ENCODE measurements around the gene PPP1R9A.

DNA sequence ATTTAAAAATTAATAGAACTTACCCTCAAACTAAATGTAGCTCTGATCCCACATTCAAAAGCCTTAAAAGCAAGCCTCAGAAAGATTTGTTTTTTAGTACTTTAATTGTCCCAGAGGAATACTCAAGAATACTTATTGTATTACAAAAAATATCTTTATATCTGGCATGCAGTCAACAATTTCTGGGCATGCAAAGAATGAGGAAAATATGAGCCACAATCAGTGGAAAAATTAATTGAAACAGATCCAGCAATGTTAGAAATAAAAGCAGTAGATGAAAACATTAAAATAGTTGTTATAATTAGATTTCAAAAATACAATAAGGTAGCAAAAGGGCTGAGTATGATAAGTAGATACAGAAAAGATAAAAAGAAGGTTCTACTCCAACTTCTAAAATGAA is 262.3 kb downstream of the PPP1R9A start:
- TF ChIP-seq POLR2A (IDR thresholded peaks at IDR 0.05) (no peak), POLR2AphosphoS5 (IDR thresholded peaks at IDR 0.05) (no peak)
- TF ChIP-seq, protein P1, sequence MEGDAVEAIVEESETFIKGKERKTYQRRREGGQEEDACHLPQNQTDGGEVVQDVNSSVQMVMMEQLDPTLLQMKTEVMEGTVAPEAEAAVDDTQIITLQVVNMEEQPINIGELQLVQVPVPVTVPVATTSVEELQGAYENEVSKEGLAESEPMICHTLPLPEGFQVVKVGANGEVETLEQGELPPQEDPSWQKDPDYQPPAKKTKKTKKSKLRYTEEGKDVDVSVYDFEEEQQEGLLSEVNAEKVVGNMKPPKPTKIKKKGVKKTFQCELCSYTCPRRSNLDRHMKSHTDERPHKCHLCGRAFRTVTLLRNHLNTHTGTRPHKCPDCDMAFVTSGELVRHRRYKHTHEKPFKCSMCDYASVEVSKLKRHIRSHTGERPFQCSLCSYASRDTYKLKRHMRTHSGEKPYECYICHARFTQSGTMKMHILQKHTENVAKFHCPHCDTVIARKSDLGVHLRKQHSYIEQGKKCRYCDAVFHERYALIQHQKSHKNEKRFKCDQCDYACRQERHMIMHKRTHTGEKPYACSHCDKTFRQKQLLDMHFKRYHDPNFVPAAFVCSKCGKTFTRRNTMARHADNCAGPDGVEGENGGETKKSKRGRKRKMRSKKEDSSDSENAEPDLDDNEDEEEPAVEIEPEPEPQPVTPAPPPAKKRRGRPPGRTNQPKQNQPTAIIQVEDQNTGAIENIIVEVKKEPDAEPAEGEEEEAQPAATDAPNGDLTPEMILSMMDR (IDR thresholded peaks at IDR 0.05) = no peak

Data from prostate gland (tissue), 2 donors.